Endothelial cell of umbilical vein (primary cell): Measurements from ENCODE around the gene PNPLA7.

Experiments
- CTCF ChIP-seq, 2 donors: IDR thresholded peaks; 1 replicate in 1 of 2; 2 replicates in 1 of 2; pipeline ENCODE4 v1.5.1; 2011; ENCODE audit warnings: low read length in 2 of 2, mild to moderate bottlenecking in 2 of 2, moderate library complexity in 2 of 2, control low read depth in 1 of 2, inconsistent platforms in 1 of 2, low read depth in 1 of 2; ENCODE audit not compliant: insufficient read depth in 1 of 2; ENCODE audit errors: extremely low read depth in 1 of 2
- EZH2 ChIP-seq: IDR thresholded peaks from 2 replicates; pipeline ENCODE4 v1.6.1; 2012; ENCODE audit warnings: borderline replicate concordance, low read depth, mild to moderate bottlenecking, moderate library complexity, low read length, inconsistent platforms; ENCODE audit not compliant: severe bottlenecking
- GATA2 ChIP-seq: IDR thresholded peaks from 2 replicates; pipeline ENCODE4 v1.7.0; 2011; ENCODE audit warnings: low read depth, mild to moderate bottlenecking, moderate library complexity, mixed read lengths, low read length; ENCODE audit not compliant: insufficient read length, insufficient read depth
- JUN ChIP-seq: IDR thresholded peaks from 2 replicates; pipeline ENCODE4 v1.6.1; 2011; ENCODE audit warnings: borderline replicate concordance, low read depth; ENCODE audit not compliant: insufficient read length, insufficient read depth
- MAX ChIP-seq: IDR thresholded peaks from 2 replicates; pipeline ENCODE4 v1.6.1; 2011; ENCODE audit not compliant: insufficient read depth, insufficient read length
- POLR2A ChIP-seq: IDR thresholded peaks from 2 replicates; pipeline ENCODE4 v1.6.1; 2012; ENCODE audit warnings: low read depth, mild to moderate bottlenecking, control low read depth, low read length
- POLR2AphosphoS5 ChIP-seq: IDR thresholded peaks from 2 replicates; pipeline ENCODE4 v1.6.1; 2012; ENCODE audit warnings: low read depth, mild to moderate bottlenecking, control low read depth, low read length, moderate library complexity; ENCODE audit not compliant: insufficient read depth

DNA sequence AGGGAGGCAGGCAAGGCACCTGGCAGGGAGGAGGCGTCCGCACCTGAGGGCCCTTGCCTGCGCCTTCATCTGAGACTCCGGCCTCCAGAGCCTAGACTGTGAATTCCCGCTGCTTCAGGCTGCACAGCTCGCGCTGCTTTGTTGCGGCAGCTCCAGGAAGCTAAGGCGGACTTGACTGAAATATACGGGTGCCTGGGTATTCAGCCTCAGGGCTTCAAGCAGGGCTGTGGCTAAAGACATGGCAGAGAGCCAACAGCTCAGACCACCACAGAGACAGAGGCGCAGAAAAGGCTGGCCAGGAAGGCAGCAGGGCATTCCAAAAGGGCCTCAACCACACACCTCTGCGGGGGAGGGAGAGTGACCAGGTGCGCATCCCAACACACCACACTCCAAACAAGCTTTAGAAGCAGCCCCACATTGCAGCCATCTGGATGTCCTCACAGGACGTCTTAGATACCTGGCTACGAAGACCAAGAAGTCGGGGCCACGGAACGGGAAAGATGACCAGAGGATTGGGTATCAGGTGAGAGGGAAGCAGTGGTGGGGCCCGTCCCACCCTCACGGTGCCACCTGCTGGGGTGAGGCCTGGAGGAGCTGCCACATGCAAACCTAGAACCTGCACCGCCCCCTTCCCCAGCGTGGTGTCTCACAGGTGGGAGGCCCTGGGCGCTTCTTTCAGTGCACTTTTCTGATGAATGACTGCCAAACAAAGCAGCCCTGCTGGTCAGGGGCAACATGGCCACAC lies 30.2 kb upstream of the PNPLA7 start:
- TF ChIP-seq CTCF (IDR thresholded peaks at IDR 0.05; ENCODE audit: extremely low read depth in 1 of 2, insufficient read depth in 1 of 2, low read depth in 1 of 2, low read length in 2 of 2) (no peak), POLR2A (no peak), GATA2 (no peak), MAX (no peak), JUN (no peak), EZH2 (no peak), POLR2AphosphoS5 (no peak)
